Mammary epithelial cell (primary cell): ENCODE data around the gene C10orf53.

Experiments used
- CTCF ChIP-seq, 2 donors: IDR thresholded peaks in 1 of 2; conservative IDR thresholded peaks in 1 of 2; 2 replicates each; pipeline ENCODE4 v1.5.1; 2011 to 2012; ENCODE audit warnings: inconsistent platforms in 2 of 2, low read length in 2 of 2, mild to moderate bottlenecking in 2 of 2, control low read depth in 1 of 2, low read depth in 1 of 2; ENCODE audit not compliant: insufficient read depth in 1 of 2; ENCODE audit errors: extremely low read depth in 1 of 2
- EZH2 ChIP-seq: IDR thresholded peaks from 2 replicates; pipeline ENCODE4 v1.6.1; 2012; ENCODE audit warnings: low read length, inconsistent platforms, borderline replicate concordance

DNA sequence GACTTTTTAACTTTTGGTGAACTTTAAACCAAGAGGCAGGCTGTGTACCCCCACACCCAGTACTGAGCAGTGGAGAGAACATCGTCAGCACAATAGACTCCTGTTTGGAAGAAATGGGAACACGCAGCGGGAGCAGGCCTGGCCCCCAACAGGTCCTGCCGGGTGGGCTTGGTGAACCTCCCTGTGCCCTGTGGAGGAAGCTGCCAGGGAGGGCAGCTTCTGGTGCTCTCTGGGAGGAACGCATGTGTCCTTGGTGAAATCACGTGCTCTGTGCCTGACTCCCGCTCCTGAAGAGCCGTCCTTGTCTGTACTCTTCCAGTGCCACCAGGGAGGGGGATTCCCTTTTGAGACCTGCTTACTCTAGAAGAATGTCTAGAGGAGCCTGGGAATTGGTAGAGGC lies 34.0 kb upstream of the C10orf53 start:
- TF ChIP-seq CTCF (conservative IDR thresholded peaks at IDR 0.05 in 1 of 2, IDR thresholded peaks at IDR 0.05 in 1 of 2; ENCODE audit: extremely low read depth in 1 of 2, insufficient read depth in 1 of 2, low read depth in 1 of 2, low read length in 2 of 2), result no peak
- no peak for TF ChIP-seq EZH2
